SU-DHL-6 (cell line): ENCODE measurements around the gene NSG1.

ENCODE experiments used
- H2AFZ ChIP-seq: fragments of 200-600 bp; sonication (generic); 2 replicates; pipeline ENCODE4 v1.6.1; 2014; ENCODE audit warnings: low read depth, mild to moderate bottlenecking, moderate library complexity, mixed read lengths, antibody characterized with exemption, low read length; ENCODE audit not compliant: severe bottlenecking
- H3F3A ChIP-seq: fragments of 200-600 bp; shearing (Covaris generic); 2 replicates; pipeline ENCODE4 v1.6.0; 2016; ENCODE audit warnings: antibody characterized with exemption, mild to moderate bottlenecking; ENCODE audit not compliant: insufficient read depth
- H3K27ac ChIP-seq: fragments of 200-600 bp; sonication (generic); 2 replicates; pipeline ENCODE4 v1.5.1; 2016; ENCODE audit warnings: low read depth, mild to moderate bottlenecking, low read length, moderate library complexity, mixed read lengths
- H3K27me3 ChIP-seq: fragments of 200-600 bp; sonication (generic), shearing (Covaris generic); 2 replicates; pipeline ENCODE4 v1.6.0; 2014; ENCODE audit warnings: mild to moderate bottlenecking, low read length
- H3K36me3 ChIP-seq: fragments of 200-600 bp; sonication (generic); 2 replicates; pipeline ENCODE4 v1.6.1; 2014; ENCODE audit warnings: mild to moderate bottlenecking, low read length, mixed read lengths
- H3K4me2 ChIP-seq: fragments of 300-600, 200-600 bp; shearing (Covaris generic), sonication (generic); 2 replicates; pipeline ENCODE4 v1.6.0; 2014; ENCODE audit warnings: low read length, low read depth, mild to moderate bottlenecking; ENCODE audit not compliant: poor library complexity, severe bottlenecking
- H3K4me3 ChIP-seq: fragments of 200-600 bp; sonication (generic); 2 replicates; pipeline ENCODE4 v1.5.1; 2014; ENCODE audit warnings: antibody characterized with exemption, low read length, mild to moderate bottlenecking, mixed read lengths; ENCODE audit not compliant: insufficient read depth, poor library complexity, severe bottlenecking
- H3K79me2 ChIP-seq: fragments of 200-600 bp; sonication (generic); 2 replicates; pipeline ENCODE4 v1.6.1; 2014; ENCODE audit warnings: mild to moderate bottlenecking, low read length, moderate library complexity; ENCODE audit not compliant: insufficient read depth
- H3K9ac ChIP-seq: fragments of 200-600 bp; sonication (generic); 2 replicates; pipeline ENCODE4 v1.7.0; 2014; ENCODE audit warnings: mild to moderate bottlenecking, low read length
- H3K9me2 ChIP-seq: fragments of 200-600 bp; sonication (generic); replicated peaks from 2 replicates; pipeline ENCODE4 v1.6.1; 2014; ENCODE audit warnings: low read length; ENCODE audit not compliant: insufficient read depth
- H3K9me3 ChIP-seq: fragments of 200-600 bp; sonication (generic); 2 replicates; pipeline ENCODE4 v1.6.1; 2014; ENCODE audit warnings: low read length, mixed read lengths; ENCODE audit not compliant: insufficient read depth
- H4K20me1 ChIP-seq: fragments of 200-600 bp; sonication (generic); 2 replicates; pipeline ENCODE4 v1.6.1; 2014; ENCODE audit warnings: low read depth, mild to moderate bottlenecking, antibody characterized with exemption, low read length, moderate library complexity, mixed read lengths
- EZH2phosphoT487 ChIP-seq: fragments of 200-600 bp; sonication (generic), shearing (Covaris generic); conservative IDR thresholded peaks from 2 replicates; pipeline ENCODE4 v1.6.1; 2018; ENCODE audit warnings: mild to moderate bottlenecking, antibody characterized with exemption, low read length, moderate library complexity, mixed read lengths
- TF ChIP-seq, protein P1 (sequence below): fragments of 200-600 bp; sonication (generic); IDR thresholded peaks from one replicate; pipeline ENCODE4 v1.5.1; 2017; ENCODE audit warnings: antibody characterized with exemption, mild to moderate bottlenecking, low read length, moderate library complexity; ENCODE audit not compliant: insufficient read depth, poor library complexity, severe bottlenecking

The NSG1 gene

DNA sequence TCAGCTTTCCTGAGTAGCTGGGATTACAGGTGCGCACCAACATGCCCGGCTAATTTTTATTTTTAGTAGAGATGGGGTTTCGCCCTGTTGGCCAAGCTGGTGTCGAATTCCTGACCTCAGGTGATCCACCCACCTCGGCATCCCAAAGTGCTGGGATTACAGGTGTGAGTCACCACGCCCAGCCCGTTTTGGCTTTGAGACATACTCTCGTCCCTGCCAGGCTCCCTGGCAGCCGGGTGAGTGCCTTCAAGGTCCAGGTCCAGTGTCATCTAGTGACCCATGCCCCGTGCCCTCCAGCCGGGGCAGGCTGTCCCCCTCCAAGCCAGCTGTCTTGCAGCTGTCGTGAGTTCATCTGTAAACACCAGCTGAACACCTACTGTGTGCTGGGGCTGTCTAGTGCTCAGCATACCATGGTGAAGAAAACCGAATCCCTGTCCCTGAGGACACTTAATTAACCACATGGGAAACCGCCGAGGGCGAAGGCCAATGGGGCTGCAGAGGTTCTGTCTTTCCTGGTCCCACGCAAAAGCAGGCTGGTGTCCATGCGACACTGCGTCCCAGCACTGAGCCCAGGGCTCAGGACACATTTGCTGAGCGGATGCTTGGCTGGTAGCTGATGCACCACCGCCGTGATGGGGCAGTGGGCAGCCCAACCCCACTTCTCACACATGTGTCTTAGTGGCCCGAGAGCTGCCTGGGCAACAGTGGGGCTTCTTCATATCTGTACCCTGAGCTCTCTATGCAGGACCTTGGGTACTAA, 21.9 kb downstream of the NSG1 start:
- H3K27me3 ChIP-seq: no peaks in the 10 kb centered on the region
- H3K79me2 ChIP-seq: 0 out of 2 replicates have a peak, but pooled peaks cover 5% of the 10 kb centered on the region
- H3K4me3 ChIP-seq: no peak overlapping the region
- H2AFZ ChIP-seq: no peak overlapping the region
- H3F3A ChIP-seq: no peaks in the 10 kb centered on the region
- H3K27ac ChIP-seq: no peak overlapping the region
- no peaks in the 10 kb centered on the region for H3K36me3 ChIP-seq
- H4K20me1 ChIP-seq: no peaks in the 10 kb centered on the region
- H3K9me2 ChIP-seq: no peaks in the 10 kb centered on the region
- no peaks in the 10 kb centered on the region for H3K9me3 ChIP-seq
- no peak overlapping the region for H3K9ac ChIP-seq
- TF ChIP-seq EZH2phosphoT487: no peak
- TF ChIP-seq, protein P1, sequence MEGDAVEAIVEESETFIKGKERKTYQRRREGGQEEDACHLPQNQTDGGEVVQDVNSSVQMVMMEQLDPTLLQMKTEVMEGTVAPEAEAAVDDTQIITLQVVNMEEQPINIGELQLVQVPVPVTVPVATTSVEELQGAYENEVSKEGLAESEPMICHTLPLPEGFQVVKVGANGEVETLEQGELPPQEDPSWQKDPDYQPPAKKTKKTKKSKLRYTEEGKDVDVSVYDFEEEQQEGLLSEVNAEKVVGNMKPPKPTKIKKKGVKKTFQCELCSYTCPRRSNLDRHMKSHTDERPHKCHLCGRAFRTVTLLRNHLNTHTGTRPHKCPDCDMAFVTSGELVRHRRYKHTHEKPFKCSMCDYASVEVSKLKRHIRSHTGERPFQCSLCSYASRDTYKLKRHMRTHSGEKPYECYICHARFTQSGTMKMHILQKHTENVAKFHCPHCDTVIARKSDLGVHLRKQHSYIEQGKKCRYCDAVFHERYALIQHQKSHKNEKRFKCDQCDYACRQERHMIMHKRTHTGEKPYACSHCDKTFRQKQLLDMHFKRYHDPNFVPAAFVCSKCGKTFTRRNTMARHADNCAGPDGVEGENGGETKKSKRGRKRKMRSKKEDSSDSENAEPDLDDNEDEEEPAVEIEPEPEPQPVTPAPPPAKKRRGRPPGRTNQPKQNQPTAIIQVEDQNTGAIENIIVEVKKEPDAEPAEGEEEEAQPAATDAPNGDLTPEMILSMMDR: no peak
- no peak overlapping the region for H3K4me2 ChIP-seq

DNA sequence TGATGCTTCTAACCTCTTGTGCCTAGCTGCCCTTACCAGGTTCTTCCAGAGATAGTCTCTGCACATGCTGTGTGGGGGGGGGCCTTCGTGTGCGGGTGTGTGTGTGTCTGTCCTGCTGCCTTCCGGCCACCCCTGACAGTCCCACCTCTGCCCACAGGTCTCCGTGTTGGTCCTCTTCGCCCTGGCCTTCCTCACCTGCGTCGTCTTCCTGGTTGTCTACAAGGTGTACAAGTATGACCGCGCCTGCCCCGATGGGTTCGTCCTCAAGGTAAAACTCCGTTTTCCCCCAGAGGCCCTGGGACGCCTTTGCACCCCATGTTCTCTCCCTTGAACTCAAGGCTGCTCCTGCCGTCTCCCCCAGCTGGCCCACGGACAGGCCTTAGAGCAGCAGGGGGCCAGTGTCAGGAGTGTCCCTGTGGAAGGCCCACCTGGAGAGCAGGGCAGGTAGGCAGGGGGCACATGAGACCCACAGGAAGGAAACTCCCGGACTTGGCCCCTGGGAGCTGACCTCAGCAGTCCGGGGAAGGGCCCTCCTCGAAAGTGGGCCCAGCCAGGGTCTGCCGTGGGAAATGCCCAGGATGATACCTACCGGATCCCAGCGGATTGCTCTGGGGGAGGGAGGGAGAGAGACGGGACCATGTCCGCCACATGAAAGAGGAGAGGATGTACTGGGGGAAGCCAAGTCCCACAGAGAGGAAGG, 22.7 kb downstream of the NSG1 start:
- no peak overlapping the region for H3K9ac ChIP-seq
- H3F3A ChIP-seq: no peaks in the 10 kb centered on the region
- H3K9me3 ChIP-seq: no peaks in the 10 kb centered on the region
- H3K4me3 ChIP-seq: no peak overlapping the region
- H3K4me2 ChIP-seq: no peak overlapping the region
- H3K9me2 ChIP-seq: no peaks in the 10 kb centered on the region
- no peak overlapping the region for H2AFZ ChIP-seq
- no peak overlapping the region for H3K27ac ChIP-seq
- no peaks in the 10 kb centered on the region for H3K36me3 ChIP-seq
- TF ChIP-seq, protein P1: no peak
- no peak for TF ChIP-seq EZH2phosphoT487
- 0 out of 2 replicates have a peak, but pooled peaks cover 3% of the 10 kb centered on the region for H3K79me2 ChIP-seq
- no peaks in the 10 kb centered on the region for H4K20me1 ChIP-seq
- H3K27me3 ChIP-seq: no peaks in the 10 kb centered on the region

DNA sequence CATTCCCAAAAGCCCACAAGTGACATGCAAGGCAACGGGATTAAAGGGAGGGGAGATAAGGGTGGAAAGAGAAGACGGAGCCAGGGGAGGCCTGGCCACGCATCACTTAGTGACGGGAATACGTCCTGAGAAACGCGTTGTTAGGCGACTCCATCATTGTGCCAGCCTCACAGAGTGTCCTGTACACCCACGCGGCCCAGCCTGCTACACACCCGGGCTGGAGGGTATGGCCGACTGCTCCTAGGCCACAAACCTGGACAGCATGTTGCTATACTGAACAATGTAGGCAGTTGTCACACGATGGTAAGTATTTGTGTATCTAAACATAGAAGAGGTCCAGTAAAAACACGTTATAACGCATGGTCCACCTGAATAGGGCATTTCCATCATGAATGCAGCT, 23.4 kb downstream of the NSG1 start:
- Histone ChIP-seq H3K36me3 (no peaks in the 10 kb centered on the region), H3K79me2 (no peaks in the 10 kb centered on the region), H4K20me1 (no peaks in the 10 kb centered on the region), H3K27ac (no peak overlapping the region), H3K9ac (no peak overlapping the region), H3K9me3 (no peaks in the 10 kb centered on the region), H2AFZ (no peak overlapping the region), H3K27me3 (no peaks in the 10 kb centered on the region), H3K9me2 (no peaks in the 10 kb centered on the region), H3K4me2 (no peak overlapping the region), H3K4me3 (no peak overlapping the region), H3F3A (no peaks in the 10 kb centered on the region)
- TF ChIP-seq, protein P1: no peak
- TF ChIP-seq EZH2phosphoT487: no peak
